Gastroesophageal sphincter (tissue), 3 donors: ENCODE results near the gene HIVEP3.

Experiments used
- EP300 ChIP-seq: sonication (generic); formaldehyde crosslinking; IDR thresholded peaks from one replicate; pipeline ENCODE4 v1.6.1; 2017; ENCODE audit warnings: antibody characterized with exemption, mild to moderate bottlenecking
- POLR2A ChIP-seq, 2 donors: fragments of 450-650 bp; IDR thresholded peaks; one replicate each; pipeline ENCODE4 v1.6.1; 2017; ENCODE audit warnings: antibody characterized with exemption in 2 of 2, mild to moderate bottlenecking in 2 of 2, moderate library complexity in 1 of 2
- POLR2AphosphoS5 ChIP-seq: sonication (generic); formaldehyde crosslinking; IDR thresholded peaks from one replicate; pipeline ENCODE4 v1.6.1; 2017; ENCODE audit warnings: antibody characterized with exemption
- TF ChIP-seq, protein P1 (sequence below), 4 experiments: fragments of 200-600 bp in 2 of 4; fragments of 450-650 bp in 2 of 4; sonication (generic) in 1 of 4; IDR thresholded peaks; one replicate each; pipeline ENCODE4 v1.5.1; 2017 to 2019; ENCODE audit warnings: antibody characterized with exemption in 4 of 4, mild to moderate bottlenecking in 2 of 4, moderate library complexity in 2 of 4

DNA sequence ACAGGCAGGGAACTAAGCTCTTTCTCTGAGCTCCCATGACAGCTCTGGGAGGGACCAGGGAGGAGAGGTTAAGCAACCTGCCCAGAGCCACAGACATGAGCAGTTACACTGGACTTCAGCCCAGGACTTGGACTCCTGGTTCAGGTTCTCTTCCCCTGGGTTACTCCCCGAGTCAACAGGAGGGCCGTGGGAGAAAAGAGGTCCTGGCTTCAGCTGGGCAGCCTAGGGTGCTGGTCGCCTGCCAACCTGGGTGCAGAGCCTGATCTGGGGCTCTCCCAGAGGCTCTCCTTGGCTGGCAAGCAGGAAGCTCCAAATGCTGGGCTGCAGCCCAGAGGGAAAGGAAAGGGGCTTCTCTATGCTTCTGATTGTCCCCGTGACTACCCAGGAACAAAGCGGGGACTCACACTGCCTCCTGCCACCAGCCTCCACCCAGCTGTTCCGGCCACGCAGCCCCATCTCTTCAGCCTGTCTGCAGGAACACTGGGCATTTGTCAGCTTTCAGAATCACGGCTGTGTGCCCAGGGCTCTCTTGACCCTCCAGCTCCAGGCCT lies 141.8 kb downstream of the HIVEP3 start:
- TF ChIP-seq, protein P1, sequence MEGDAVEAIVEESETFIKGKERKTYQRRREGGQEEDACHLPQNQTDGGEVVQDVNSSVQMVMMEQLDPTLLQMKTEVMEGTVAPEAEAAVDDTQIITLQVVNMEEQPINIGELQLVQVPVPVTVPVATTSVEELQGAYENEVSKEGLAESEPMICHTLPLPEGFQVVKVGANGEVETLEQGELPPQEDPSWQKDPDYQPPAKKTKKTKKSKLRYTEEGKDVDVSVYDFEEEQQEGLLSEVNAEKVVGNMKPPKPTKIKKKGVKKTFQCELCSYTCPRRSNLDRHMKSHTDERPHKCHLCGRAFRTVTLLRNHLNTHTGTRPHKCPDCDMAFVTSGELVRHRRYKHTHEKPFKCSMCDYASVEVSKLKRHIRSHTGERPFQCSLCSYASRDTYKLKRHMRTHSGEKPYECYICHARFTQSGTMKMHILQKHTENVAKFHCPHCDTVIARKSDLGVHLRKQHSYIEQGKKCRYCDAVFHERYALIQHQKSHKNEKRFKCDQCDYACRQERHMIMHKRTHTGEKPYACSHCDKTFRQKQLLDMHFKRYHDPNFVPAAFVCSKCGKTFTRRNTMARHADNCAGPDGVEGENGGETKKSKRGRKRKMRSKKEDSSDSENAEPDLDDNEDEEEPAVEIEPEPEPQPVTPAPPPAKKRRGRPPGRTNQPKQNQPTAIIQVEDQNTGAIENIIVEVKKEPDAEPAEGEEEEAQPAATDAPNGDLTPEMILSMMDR (IDR thresholded peaks at IDR 0.05), result no peak
- TF ChIP-seq EP300, result no peak
- no peak for TF ChIP-seq POLR2A (IDR thresholded peaks at IDR 0.05)
- TF ChIP-seq POLR2AphosphoS5, result no peak
